PC-9 (cell line): ENCODE data around the gene PPM1N. TPM values are rescaled to one million over a fixed set of nuclear protein-coding genes. Genes with fewer than 3 reads are reported as not detected.

ENCODE experiments used
- BruUV-seq: library from RNA; stranded (reverse); fragments of 400-500 nt; replicated peaks from 2 replicates; lab custom pipeline; 2021; lab: Mats Ljungman, UMichigan
- CTCF ChIA-PET: fragments of 300-600 bp; sonication (Branson Sonifier 250); formaldehyde crosslinking; loops from one replicate; lab custom pipeline; 2022; ENCODE audit warnings: antibody characterized with exemption; lab: Charles Lee
- POLR2A ChIA-PET: fragments of 300-600 bp; sonication (Branson Sonifier 250); formaldehyde crosslinking; loops from one replicate; lab custom pipeline; 2022; ENCODE audit warnings: antibody characterized with exemption; ENCODE audit not compliant: unreplicated experiment; lab: Charles Lee
- DNase-seq, 2 experiments: peaks; one replicate each; pipeline versions ENCODE4 v3.0.0 to v3.0.0-alpha.2; 2015 to 2022; ENCODE audit warnings: mixed read lengths in 1 of 2
- H2AFZ ChIP-seq: fragments of 200-600 bp; sonication (generic); 2 replicates; pipeline ENCODE4 v1.8.1; 2017; ENCODE audit warnings: antibody characterized with exemption
- H3F3A ChIP-seq: fragments of 200-600 bp; sonication (generic); 2 replicates; pipeline ENCODE4 v1.8.1; 2017; ENCODE audit warnings: antibody characterized with exemption, mild to moderate bottlenecking, low read depth; ENCODE audit not compliant: insufficient read depth
- H3K27ac ChIP-seq: fragments of 200-600 bp; sonication (generic); 2 replicates; pipeline ENCODE4 v1.6.1; 2016; ENCODE audit warnings: mixed run types
- H3K27me3 ChIP-seq: fragments of 200-600 bp; sonication (generic); 2 replicates; pipeline ENCODE4 v1.6.1; 2016; ENCODE audit warnings: low read depth, mixed run types; ENCODE audit not compliant: insufficient read depth
- H3K36me3 ChIP-seq: fragments of 200-600 bp; sonication (generic); 2 replicates; pipeline ENCODE4 v1.6.1; 2016; ENCODE audit warnings: low read depth, mixed run types
- H3K4me1 ChIP-seq: fragments of 200-600 bp; sonication (generic); replicated peaks from 2 replicates; pipeline ENCODE4 v1.6.1; 2016; ENCODE audit warnings: mixed run types; ENCODE audit not compliant: insufficient read depth
- H3K4me2 ChIP-seq: fragments of 200-600 bp; sonication (generic); 2 replicates; pipeline ENCODE4 v1.6.1; 2017; ENCODE audit warnings: mixed run types
- H3K4me3 ChIP-seq: fragments of 200-600 bp; sonication (generic); 2 replicates; pipeline ENCODE4 v1.6.1; 2016; ENCODE audit warnings: mixed run types
- H3K79me2 ChIP-seq: fragments of 200-600 bp; sonication (generic); 2 replicates; pipeline ENCODE4 v1.6.1; 2017; ENCODE audit warnings: low read depth, mixed run types
- H3K9me2 ChIP-seq: fragments of 200-600 bp; sonication (generic); 2 replicates; pipeline ENCODE4 v1.8.1; 2017; ENCODE audit warnings: mild to moderate bottlenecking; ENCODE audit not compliant: insufficient read depth
- H3K9me3 ChIP-seq: fragments of 200-600 bp; sonication (generic); 2 replicates; pipeline ENCODE4 v1.8.1; 2016; ENCODE audit warnings: low read depth; ENCODE audit not compliant: insufficient read depth
- H4K20me1 ChIP-seq: fragments of 200-600 bp; sonication (generic); 2 replicates; pipeline ENCODE4 v1.8.1; 2017; ENCODE audit not compliant: insufficient read depth
- CTCF ChIP-seq: fragments of 200-600 bp; sonication (generic); conservative IDR thresholded peaks from 2 replicates; pipeline ENCODE4 v1.6.1; 2017; ENCODE audit warnings: mixed run types, antibody characterized with exemption, mild to moderate bottlenecking, moderate library complexity
- EZH2 ChIP-seq: fragments of 200-600 bp; sonication (generic); IDR thresholded peaks from 2 replicates; pipeline ENCODE4 v1.8.0; 2017; ENCODE audit warnings: antibody characterized with exemption, low read depth
- intact Hi-C: fragments of 100-400 bp; cut with micrococcal nuclease; formaldehyde crosslinking; loops from one replicate; pipeline ENCODE4 v1.10.0; 2022; ENCODE audit not compliant: unreplicated experiment
- total RNA-seq: library from RNA; stranded (reverse); gene quantifications from 2 replicates; pipeline ENCODE4 v1.2.3, GENCODE V29; 2021

Gene PPM1N
- total RNA-seq, 1 experiment from 2014 or later, result 5.0 TPM

GRCh38 chr19:45464274-45464673 lies 34.0 kb upstream of the PPM1N start:
- intact Hi-C loops, result no loop called here
- CTCF ChIA-PET, result no interaction called here

GRCh38 chr19:45464852-45465441 lies 33.3 kb upstream of the PPM1N start:
- TF ChIP-seq EZH2 (no peak), CTCF (no peak)
- no peaks in the 10 kb centered on the region for H3K9me2 ChIP-seq
- BruUV-seq, result no TSS peak
- peaks cover 10% of the 10 kb centered on the region; the same call in 1 of the 2 replicates for H3K4me1 ChIP-seq
- intact Hi-C loops, result no loop called here
- no peak overlapping the region for H3K4me2 ChIP-seq
- peaks cover 32% of the 10 kb centered on the region; the same call in 1 of the 2 replicates for H3F3A ChIP-seq
- H3K36me3 ChIP-seq, result no peaks in the 10 kb centered on the region
- ChIA-PET CTCF (no interaction called here), POLR2A (no interaction called here)
- no peaks in the 10 kb centered on the region for H3K79me2 ChIP-seq
- H2AFZ ChIP-seq, result no peak overlapping the region
- H3K4me3 ChIP-seq, result no peak overlapping the region
- no peaks in the 10 kb centered on the region for H3K27me3 ChIP-seq
- H3K9me3 ChIP-seq, result no peaks in the 10 kb centered on the region
- no peaks in the 10 kb centered on the region; the same call in 1 of the 2 replicates for H4K20me1 ChIP-seq
- H3K27ac ChIP-seq, result no peak overlapping the region
- no peak for DNase-seq

More at GRCh38 chr19:45464274-45464673, 34.0 kb upstream of the PPM1N start:
- H3K9me2 ChIP-seq, result no peaks in the 10 kb centered on the region
- H3K36me3 ChIP-seq, result no peaks in the 10 kb centered on the region
- peaks cover 26% of the 10 kb centered on the region; the same call in 1 of the 2 replicates for H3F3A ChIP-seq
- no peaks in the 10 kb centered on the region; the same call in 1 of the 2 replicates for H4K20me1 ChIP-seq
- no peaks in the 10 kb centered on the region for H3K79me2 ChIP-seq
- 0 out of 2 replicates have a peak, but pooled peaks cover 10% of the 10 kb centered on the region for H3K4me1 ChIP-seq
- H3K4me2 ChIP-seq, result no peak overlapping the region
- TF ChIP-seq CTCF (no peak), EZH2 (no peak)
- H3K27ac ChIP-seq, result no peak overlapping the region
- H3K27me3 ChIP-seq, result no peaks in the 10 kb centered on the region
- H3K4me3 ChIP-seq, result no peak overlapping the region
- POLR2A ChIA-PET, result no interaction called here
- H2AFZ ChIP-seq, result no peak overlapping the region
- DNase-seq, result no peak
- BruUV-seq, result no TSS peak
- H3K9me3 ChIP-seq, result no peaks in the 10 kb centered on the region

GRCh38 chr19:45467115-45467455 lies 31.2 kb upstream of the PPM1N start:
- H3K79me2 ChIP-seq, result no peaks in the 10 kb centered on the region
- intact Hi-C loops, result loop anchor here (1.0 kb wide), 2 partner anchors 12 to 17 kb away; no protein-coding TSS in a partner anchor
- H3F3A ChIP-seq, result peaks cover 52% of the 10 kb centered on the region; the same call in 1 of the 2 replicates
- H3K27me3 ChIP-seq, result no peaks in the 10 kb centered on the region
- H3K9me2 ChIP-seq, result no peaks in the 10 kb centered on the region
- H3K4me2 ChIP-seq, result peak overlapping the region; percentile 100
- POLR2A ChIA-PET, result interaction anchor here (0.6 to 1.5 kb wide), 11 partner anchors 11 to 512 kb away, joined by 3 to 64 read pairs (median 8); partner anchors contain the start of genes CLPTM1 and RTN2
- H3K4me1 ChIP-seq, result peaks cover 19% of the 10 kb centered on the region
- H2AFZ ChIP-seq, result peak overlapping the region; percentile 81
- CTCF ChIA-PET, result interaction anchor here (0.6 to 1.3 kb wide), 4 partner anchors 10 to 28 kb away, joined by 3 to 11 read pairs (median 6); no protein-coding TSS in a partner anchor
- H3K4me3 ChIP-seq, result peak overlapping the region; percentile 82
- H3K27ac ChIP-seq, result no peak overlapping the region
- no peak for DNase-seq
- TF ChIP-seq CTCF, result no peak
- TF ChIP-seq EZH2, result no peak
- no peaks in the 10 kb centered on the region for H3K9me3 ChIP-seq
- no peaks in the 10 kb centered on the region; the same call in 1 of the 2 replicates for H4K20me1 ChIP-seq
- TSS peak; percentile 34 for BruUV-seq
- H3K36me3 ChIP-seq, result no peaks in the 10 kb centered on the region
